Heart right ventricle (tissue), 16 donors: ENCODE results near the gene TANGO6. TPM values are rescaled to one million over a fixed set of nuclear protein-coding genes. Genes with fewer than 3 reads are reported as not detected.

Source experiments
- ATAC-seq, 8 donors: fragments of 200-7000 bp; cut with Tn5 transposase; one replicate each; pipeline ENCODE4 v1.9.1; 2020; ENCODE audit warnings: mild to moderate bottlenecking in 8 of 8, moderate library complexity in 8 of 8, moderate number of reproducible peaks in 1 of 8
- DNase-seq, 2 donors: peaks; one replicate each; pipeline ENCODE4 v3.0.0-alpha.2; 2020
- H3K27ac ChIP-seq, 10 donors: fragments of 200-600 bp; sonication (generic) in 2 of 10; one replicate each; pipeline versions ENCODE4 v1.5.0 to v1.8.0; 2020 to 2022; ENCODE audit warnings: mild to moderate bottlenecking in 3 of 10
- H3K27me3 ChIP-seq, 7 donors: fragments of 200-600 bp; one replicate each; pipeline ENCODE4 v1.8.0; 2021 to 2022; ENCODE audit warnings: mild to moderate bottlenecking in 2 of 7
- H3K36me3 ChIP-seq, 9 donors: fragments of 200-600 bp; sonication (generic) in 1 of 9; one replicate each; pipeline versions ENCODE4 v1.5.0 to v1.8.0; 2020 to 2022; ENCODE audit warnings: mild to moderate bottlenecking in 2 of 9
- H3K4me1 ChIP-seq, 9 donors: fragments of 200-600 bp; sonication (generic) in 1 of 9; one replicate each; pipeline versions ENCODE4 v1.5.0 to v1.8.0; 2020 to 2022; ENCODE audit warnings: mild to moderate bottlenecking in 4 of 9
- H3K4me3 ChIP-seq, 10 donors: fragments of 200-600 bp; sonication (generic) in 2 of 10; one replicate each; pipeline versions ENCODE4 v1.5.0 to v1.8.0; 2020 to 2022; ENCODE audit warnings: mild to moderate bottlenecking in 7 of 10, moderate library complexity in 2 of 10
- H3K9me3 ChIP-seq, 11 donors: fragments of 200-600 bp in 10 of 11; sonication (generic) in 2 of 11; one replicate each; pipeline versions ENCODE4 v1.5.0 to v1.8.0; 2013 to 2022; ENCODE audit warnings: mild to moderate bottlenecking in 2 of 11, control low read depth in 1 of 11, moderate library complexity in 1 of 11
- CTCF ChIP-seq, 9 donors: fragments of 200-600 bp; sonication (generic) in 2 of 9; IDR thresholded peaks; one replicate each; pipeline versions ENCODE4 v1.5.0 to v1.8.0; 2021 to 2022; ENCODE audit warnings: antibody characterized with exemption in 9 of 9, mild to moderate bottlenecking in 5 of 9, moderate library complexity in 1 of 9
- WGBS, 2 donors: extraction: QIAGEN DNeasy Blood & Tissue Kit; methylation state at CpG; one replicate each; pipeline ENCODE4 v1.1.7; 2013; ENCODE audit warnings: inconsistent platforms in 1 of 2; 5-methylcytosine and 5-hydroxymethylcytosine counted together
- intact Hi-C, 10 donors: fragments of 100-400 bp; cut with DNase I; formaldehyde crosslinking; loops; one replicate each; pipeline versions ENCODE4 v1.11.1 to v1.14.2; 2022
- polyA plus RNA-seq, 2 donors: library from polyadenylated mRNA; stranded (reverse); fragments of 200-250 nt; gene quantifications; one replicate each; pipeline ENCODE4 v1.2.3, GENCODE V29; 2013
- total RNA-seq, 10 donors: library from RNA; stranded (reverse); fragmentation: NEBNext Ultra II Directional in 3 of 10; extraction: Animal tissue kit (Norgen Biotek cat#: 25700) in 3 of 10; gene quantifications; one replicate each; pipeline versions ENCODE4 v1.2.1 to v1.2.4, GENCODE V29; 2021 to 2023
- donor health status: Arrhythmogenic right ventricular cardiomyopathy.
- donor health status: ischemic (EF 13 %, LVEDD 7.1; RV severe dilation, severe dysfunction).
- donor health status: healthy with polysubstance abuse.
- donor health status: DM: no; HTN: yes; CAD: no.
- donor health status: DM: no; HTN: no; CAD: no.
- donor health status: ischemic (EF 25% LVEDD 6.9; RV normal size, moderate dysfunction).
- donor health status: ischemic (EF 25% LVEDD 5.7; RV mildly dilated, moderate dysfunction).
- donor health status: healthy.
- donor health status: DM: yes; HTN: yes; CAD: no.
- donor health status: Ischemic cardiomyopathy.
- donor health status: ischemic (EF 35%, LVEDD 5.7; RV mildly dilated, moderate dysfunction).
- donor health status: nonischemic (EF 11% LVEDD 7.7; RV severe dilation, severe dysfunction).
- donor health status: DM: yes; HTN: yes; CAD: no.
- donor health status: PGD.
- donor health status: ischemic (EF 29% LVEDD 5.4; RV normal size, mild dysfunction).
- donor health status: nonischemic (EF 23%, LVEDD 6.1; RV moderate dilation, normal function).

TANGO6 gene
- total and polyA plus RNA-seq, 12 donors: 1.8 to 12.9 (median 8.0) TPM

- Histone ChIP-seq H3K9me3 (no peaks in the 10 kb centered on the region), H3K36me3 (peaks cover 0 to 44% (median 12%) of the 10 kb centered on the region in 9 donors), H3K4me1 (peaks cover 0 to 8% (median 0%) of the 10 kb centered on the region in 9 donors), H3K27me3 (no peaks in the 10 kb centered on the region), H3K4me3 (no peak overlapping the region), H3K27ac (no peak overlapping the region)
- WGBS, 2 donors: 69 to 70% methylated on average over 7 of the region's 7 CpGs
- no peak for TF ChIP-seq CTCF (IDR thresholded peaks at IDR 0.05)
- ATAC-seq (no peak), DNase-seq (no peak)
- intact Hi-C loops: no loop called here
Observed at GRCh38 chr16:68884861-68885720, 41.8 kb downstream of the TANGO6 start.

GRCh38 chr16:68887107-68887506, 43.8 kb downstream of the TANGO6 start:
- no peak for ATAC-seq
- H3K9me3 ChIP-seq: no peaks in the 10 kb centered on the region
- no peak overlapping the region for H3K4me3 ChIP-seq
- WGBS, 2 donors: 91 to 95% methylated on average over 1 of the region's 1 CpG
- intact Hi-C loops: no loop called here
- no peaks in the 10 kb centered on the region for H3K27me3 ChIP-seq
- TF ChIP-seq CTCF (IDR thresholded peaks at IDR 0.05): no peak
- peaks cover 0 to 8% (median 0%) of the 10 kb centered on the region in 9 donors for H3K4me1 ChIP-seq
- no peak for DNase-seq
- no peak overlapping the region for H3K27ac ChIP-seq
- H3K36me3 ChIP-seq: peaks cover 0 to 26% (median 4%) of the 10 kb centered on the region in 9 donors

- Histone ChIP-seq H3K27me3 (no peaks in the 10 kb centered on the region), H3K36me3 (peaks cover 0 to 2% (median 0%) of the 10 kb centered on the region in 9 donors), H3K4me3 (no peak overlapping the region), H3K27ac (no peak overlapping the region), H3K4me1 (peaks cover 0 to 6% (median 0%) of the 10 kb centered on the region in 9 donors), H3K9me3 (no peaks in the 10 kb centered on the region)
- ATAC-seq (no peak), DNase-seq (no peak)
- intact Hi-C loops: loop anchor here in 1 of 10 donors (5.0 kb wide), 1 partner anchor 403 kb away; no protein-coding TSS in a partner anchor
- no peak for TF ChIP-seq CTCF (IDR thresholded peaks at IDR 0.05)
- WGBS, 2 donors: 91 to 96% methylated on average over 3 of the region's 3 CpGs
Observed at GRCh38 chr16:68889508-68890150, 46.3 kb downstream of the TANGO6 start.

GRCh38 chr16:68892214-68892613, 48.9 kb downstream of the TANGO6 start:
- intact Hi-C loops: loop anchor here in 1 of 10 donors (5.0 kb wide), 1 partner anchor 400 kb away; no protein-coding TSS in a partner anchor
- ATAC-seq: no peak

More at GRCh38 chr16:68892214-68892613, 48.9 kb downstream of the TANGO6 start:
- H3K36me3 ChIP-seq: peaks cover 0 to 5% (median 0%) of the 10 kb centered on the region in 9 donors
- H3K9me3 ChIP-seq: no peaks in the 10 kb centered on the region
- no peak for TF ChIP-seq CTCF (IDR thresholded peaks at IDR 0.05)
- no peaks in the 10 kb centered on the region for H3K4me1 ChIP-seq
- no peak overlapping the region for H3K27ac ChIP-seq
- 83 to 90% methylated on average over 8 of the region's 8 CpGs for WGBS, 2 donors
- DNase-seq: no peak
- H3K27me3 ChIP-seq: no peaks in the 10 kb centered on the region
- H3K4me3 ChIP-seq: no peak overlapping the region
